HG02571 (cell line): Measurements from ENCODE around the gene ICAM1.
A peak's percentile ranks its signal among the peaks of the same experiment; 100 is the strongest.
"Not testable (repeated sequence)": the region's sequence is repeated elsewhere in the genome, so short reads cannot be mapped to it uniquely, and the experiment has no call there.

Source experiments
- ATAC-seq: cut with Tn5 transposase; IDR thresholded peaks from one replicate; pipeline ENCODE4 v1.9.1; 2021; ENCODE audit warnings: mild to moderate bottlenecking, moderate library complexity; ENCODE audit not compliant: unreplicated experiment

Gene ICAM1

DNA sequence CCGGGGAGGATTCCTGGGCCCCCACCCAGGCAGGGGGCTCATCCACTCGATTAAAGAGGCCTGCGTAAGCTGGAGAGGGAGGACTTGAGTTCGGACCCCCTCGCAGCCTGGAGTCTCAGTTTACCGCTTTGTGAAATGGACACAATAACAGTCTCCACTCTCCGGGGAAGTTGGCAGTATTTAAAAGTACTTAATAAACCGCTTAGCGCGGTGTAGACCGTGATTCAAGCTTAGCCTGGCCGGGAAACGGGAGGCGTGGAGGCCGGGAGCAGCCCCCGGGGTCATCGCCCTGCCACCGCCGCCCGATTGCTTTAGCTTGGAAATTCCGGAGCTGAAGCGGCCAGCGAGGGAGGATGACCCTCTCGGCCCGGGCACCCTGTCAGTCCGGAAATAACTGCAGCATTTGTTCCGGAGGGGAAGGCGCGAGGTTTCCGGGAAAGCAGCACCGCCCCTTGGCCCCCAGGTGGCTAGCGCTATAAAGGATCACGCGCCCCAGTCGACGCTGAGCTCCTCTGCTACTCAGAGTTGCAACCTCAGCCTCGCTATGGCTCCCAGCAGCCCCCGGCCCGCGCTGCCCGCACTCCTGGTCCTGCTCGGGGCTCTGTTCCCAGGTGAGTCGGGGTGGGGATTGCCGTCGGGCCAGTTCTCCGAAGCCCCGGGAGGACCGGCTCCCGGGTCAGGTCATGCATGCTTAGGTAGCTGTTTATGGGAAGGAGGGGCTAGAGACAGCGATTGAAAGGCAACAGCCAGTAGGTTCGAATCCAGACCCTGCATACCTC is at the start of gene ICAM1:
ICAM1 (plus strand) TSS at position 505 of the 779 bp plus-strand sequence; CDS start at position 545, 40 bp downstream.
- peak; percentile 42 for ATAC-seq

GRCh38 chr19:10222201-10222890 is 48.6 kb upstream of the ICAM1 start:
- no peak for ATAC-seq

GRCh38 chr19:10223488-10224213 is 47.3 kb upstream of the ICAM1 start:
- no peak for ATAC-seq

DNA sequence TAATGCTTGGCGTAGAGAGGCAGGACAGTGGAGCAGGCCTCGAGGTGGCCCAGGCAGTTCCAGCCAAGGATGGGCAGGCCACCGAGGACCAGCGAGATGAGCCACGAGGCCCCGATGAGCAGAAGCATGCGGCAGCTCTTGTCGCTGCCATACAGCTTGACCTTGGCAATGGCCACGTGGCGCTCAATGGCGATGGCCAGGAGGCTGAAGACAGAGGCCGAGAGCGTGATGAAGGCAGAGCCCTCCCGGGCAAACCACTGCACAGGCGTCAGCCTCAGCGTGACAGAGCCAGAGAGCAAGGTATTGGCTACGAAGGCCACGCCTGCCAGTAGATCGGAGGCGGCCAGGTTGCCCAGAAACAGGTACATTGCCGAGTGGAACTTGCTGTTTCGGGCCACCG is 46.6 kb upstream of the ICAM1 start:
- no peak for ATAC-seq

DNA sequence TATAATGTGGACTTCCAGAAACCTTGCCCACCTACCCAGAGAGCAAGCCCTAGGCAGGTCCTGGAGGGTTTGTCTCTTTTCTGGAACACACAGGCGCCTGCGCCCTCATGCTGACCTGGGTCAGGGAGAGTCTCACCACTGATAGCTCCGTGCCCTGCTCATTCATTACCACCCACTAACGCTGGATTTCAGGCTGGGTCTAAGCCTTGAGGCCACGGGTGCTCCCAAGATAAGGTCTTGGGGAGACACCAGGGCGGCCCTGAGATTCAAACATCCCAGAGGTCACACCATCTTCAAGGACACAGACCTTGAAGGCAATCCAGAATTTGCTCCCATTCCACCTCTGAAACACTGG is 44.9 kb upstream of the ICAM1 start:
- ATAC-seq: no peak

GRCh38 chr19:10226376-10227025 is 44.4 kb upstream of the ICAM1 start:
- no peak for ATAC-seq

DNA sequence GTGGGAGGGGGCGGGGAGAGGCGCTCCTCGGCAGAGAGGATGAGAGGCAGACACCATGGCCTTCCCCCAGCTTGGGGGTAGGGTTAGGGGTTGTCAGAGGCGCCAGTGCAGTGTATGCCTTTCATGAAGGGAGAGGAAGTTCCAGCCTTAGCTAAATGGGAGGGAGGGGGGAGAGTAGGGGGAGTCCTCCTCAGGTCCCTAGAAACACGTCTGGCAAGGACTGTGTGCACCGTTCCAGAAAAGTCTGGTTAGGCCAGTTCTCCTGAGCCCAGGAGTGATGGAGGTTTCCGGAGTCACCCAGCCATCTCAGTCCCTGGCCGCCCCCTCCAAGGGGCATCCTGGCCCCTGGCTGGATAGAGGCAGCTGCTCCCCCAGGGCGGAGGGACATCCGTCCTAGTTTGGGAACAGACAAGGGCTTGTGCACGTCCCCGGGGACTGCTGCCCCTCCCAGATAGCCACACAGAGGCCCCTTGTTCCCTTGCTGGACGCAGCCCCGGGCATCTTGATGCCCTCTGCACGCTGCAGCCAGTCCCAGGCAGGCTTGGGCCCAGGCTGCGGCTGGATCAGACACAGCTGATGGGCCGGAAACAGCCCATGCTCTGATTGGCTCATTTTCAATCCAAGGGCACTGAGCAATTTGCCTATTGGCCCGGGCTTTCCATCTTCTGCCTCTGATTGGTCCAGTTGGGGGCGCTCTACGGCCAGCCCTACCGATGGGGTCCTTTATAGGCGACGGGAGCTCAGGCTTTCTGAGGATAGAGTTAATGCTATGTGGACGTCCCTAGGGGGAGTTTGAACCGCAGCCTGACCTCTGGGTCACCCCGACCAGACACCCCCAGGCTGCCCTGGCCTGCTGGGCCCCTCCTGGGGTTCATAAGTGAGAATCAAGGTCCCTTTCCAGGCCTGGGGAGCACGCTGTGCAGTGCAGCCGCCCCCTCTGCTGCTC is 43.6 kb upstream of the ICAM1 start:
- no peak for ATAC-seq

GRCh38 chr19:10228393-10228792 is 42.5 kb upstream of the ICAM1 start:
- no peak for ATAC-seq

GRCh38 chr19:10228920-10229319 is 42.0 kb upstream of the ICAM1 start:
- ATAC-seq: no peak

DNA sequence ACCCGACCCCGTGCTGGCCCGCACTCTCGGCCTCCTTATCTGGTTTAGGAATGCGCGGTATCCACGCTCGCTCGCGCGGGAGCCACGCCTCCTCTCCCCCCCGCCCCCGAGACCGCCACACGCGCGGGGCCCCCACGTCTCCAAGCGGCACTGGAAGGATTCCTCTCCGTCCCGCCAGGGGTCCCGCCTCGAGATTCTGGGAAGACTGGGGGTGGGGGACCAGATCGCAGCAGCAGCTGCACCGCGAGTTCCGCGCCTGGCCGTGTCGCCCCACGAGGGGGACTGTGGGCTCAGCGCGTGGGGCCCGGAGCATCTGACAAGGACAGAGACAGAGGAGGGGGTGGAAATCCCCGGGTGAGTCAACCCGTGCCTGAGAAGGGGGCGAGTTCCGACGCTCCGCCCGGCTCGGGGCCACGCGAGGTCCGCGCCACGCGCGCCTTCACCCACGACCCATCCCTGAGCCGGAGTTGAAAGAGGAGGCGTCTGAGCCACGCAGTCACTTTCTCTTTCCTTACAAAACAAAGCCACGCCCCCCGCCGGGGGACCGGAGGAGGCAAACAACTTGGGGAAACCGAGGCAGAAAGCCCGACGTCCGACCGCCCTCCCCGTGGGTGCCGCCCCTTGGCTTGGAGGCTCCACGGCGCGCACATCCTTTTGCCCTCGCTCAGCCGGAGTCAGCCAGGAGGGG is 40.6 kb upstream of the ICAM1 start:
- peak; percentile 6 for ATAC-seq

DNA sequence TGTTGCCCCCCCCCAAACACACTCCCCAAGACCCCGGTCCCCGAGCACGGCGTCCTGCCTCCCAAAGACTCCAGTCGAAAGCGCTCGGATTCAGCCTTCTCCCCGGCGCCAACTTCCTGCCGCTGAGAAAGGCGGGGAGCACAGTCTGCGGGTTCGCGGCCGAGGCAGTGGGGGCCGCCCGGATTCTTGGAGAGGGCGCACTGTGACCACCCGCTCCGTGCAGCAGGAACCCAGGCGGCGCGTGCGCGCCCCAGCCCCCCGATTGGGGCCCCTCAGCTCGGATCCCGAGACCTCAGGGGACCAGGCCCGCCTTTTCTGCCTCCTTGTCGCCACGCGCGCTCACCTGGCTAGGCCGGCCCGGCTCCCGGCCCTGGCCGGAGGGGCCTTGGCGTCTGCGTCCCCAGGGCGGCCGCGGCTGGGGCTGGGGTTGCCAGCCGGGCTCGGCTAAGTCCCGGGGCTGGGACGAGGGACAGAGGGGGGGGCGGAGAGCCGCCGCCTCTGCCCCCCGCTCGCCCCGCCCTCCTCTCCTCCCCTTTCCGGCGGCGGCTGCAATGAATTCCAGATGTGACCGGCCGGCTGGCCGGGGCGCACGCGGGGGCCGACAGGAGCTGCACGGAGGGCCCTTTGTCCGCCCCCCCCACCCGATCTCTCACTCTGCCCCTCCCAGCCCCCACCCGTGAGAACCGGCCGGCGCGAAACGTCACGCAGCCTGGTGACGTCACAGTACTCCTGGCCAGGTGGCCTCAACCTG is 39.9 kb upstream of the ICAM1 start, which contains the start of gene S1PR2:
S1PR2 (minus strand) TSS at position 471 of the 751 bp plus-strand sequence. CDS start 6,426 bp downstream, outside the sequence.
- ATAC-seq: peak; percentile 30

DNA sequence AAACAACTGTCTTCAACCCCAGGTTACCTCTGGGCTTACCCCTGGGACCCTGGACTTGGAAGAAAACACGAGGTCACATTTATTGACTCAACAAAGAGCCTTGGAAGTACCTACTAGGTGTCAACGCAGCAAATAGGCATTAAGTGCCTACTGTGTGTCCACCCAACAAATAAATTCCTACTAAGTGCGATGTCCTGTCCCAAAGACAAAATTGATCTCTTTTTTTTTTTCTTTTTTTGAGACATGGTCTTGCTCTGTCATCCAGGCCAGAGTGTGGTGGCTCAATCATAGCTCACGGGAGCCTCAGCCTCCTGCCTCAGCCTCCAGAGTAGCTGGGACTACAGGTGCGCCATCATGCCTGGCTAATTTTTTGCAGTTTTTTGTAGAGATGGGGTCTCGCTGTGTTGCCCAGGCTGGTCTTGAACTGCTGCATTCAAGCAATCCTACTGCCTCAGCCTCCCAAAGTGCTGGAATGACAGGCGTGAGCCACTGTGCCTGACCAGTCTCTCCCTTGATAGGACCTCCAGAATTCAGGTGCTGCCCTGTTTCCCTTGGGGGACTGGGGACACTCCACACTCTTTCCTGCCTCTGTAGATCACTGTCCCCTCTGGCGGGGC is 39.2 kb upstream of the ICAM1 start:
- no peak for ATAC-seq

DNA sequence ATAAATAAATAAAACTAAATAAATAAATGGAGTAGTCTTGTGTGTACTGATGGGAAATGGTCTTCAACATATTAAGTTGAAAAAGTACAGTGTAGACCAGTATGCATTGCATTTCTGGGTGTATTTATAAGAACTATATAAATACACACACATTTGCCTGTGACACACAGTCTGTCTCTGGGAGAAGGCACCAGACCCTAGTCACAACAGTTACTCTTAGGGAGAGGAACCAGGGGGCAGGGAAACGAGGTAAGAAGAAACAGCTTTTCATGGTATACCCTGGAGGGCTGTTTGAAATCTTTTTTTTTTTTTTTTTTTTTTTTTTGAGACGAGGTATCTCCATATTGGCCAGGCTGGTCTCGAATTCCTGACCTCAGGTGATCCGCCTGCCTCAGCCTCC is 37.0 kb upstream of the ICAM1 start:
- no peak for ATAC-seq

DNA sequence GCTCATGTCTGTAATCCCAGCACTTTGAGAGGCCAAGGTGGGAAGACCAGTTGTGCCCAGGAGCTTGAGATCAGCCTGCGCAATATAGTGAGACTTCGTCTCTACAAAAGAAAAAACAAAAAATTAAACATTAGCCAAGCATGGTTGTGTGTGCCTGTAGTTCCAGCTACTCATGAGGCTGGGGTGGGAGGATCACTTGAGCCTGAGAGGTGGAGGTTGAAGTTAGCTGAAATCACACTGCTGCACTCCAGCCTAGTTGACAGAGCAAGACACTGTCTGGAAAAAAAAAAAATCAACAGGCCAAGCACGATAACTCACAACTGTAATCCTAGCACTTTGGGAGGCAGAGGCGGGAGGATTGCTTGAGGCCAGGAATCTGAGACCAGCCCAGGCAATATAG is 35.9 kb upstream of the ICAM1 start:
- ATAC-seq: no peak

GRCh38 chr19:10235409-10235808 is 35.5 kb upstream of the ICAM1 start:
- not testable (repeated sequence) for ATAC-seq

DNA sequence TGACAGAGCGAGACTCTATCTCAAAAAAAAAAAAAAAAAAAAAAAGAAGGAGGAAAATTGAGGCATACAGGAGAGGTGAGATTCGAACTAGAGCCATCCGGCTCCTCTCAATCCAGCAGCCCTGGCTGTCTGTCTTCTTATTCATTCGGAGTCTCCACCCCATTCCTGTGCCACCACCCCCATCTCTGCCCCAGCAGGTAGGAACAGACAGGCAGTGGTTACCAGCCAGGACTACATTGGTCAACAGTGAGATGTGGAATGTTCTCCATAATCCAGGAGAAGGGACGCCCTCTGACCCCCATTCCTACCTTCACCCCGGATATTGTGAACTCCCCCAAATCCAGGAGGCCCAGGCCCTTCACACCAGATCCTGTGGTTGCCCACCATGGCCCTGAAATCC is 33.2 kb upstream of the ICAM1 start:
- ATAC-seq: no peak

- no peak for ATAC-seq
Measured at GRCh38 chr19:10238172-10238783, 32.6 kb upstream of the ICAM1 start.
